PC-9 (cell line): ENCODE results near the gene KCNIP1. TPM values are rescaled to one million over a fixed set of nuclear protein-coding genes. Genes with fewer than 3 reads are reported as not detected.

ENCODE experiments used
- BruUV-seq: library from RNA; stranded (reverse); fragments of 400-500 nt; replicated peaks from 2 replicates; lab custom pipeline; 2021; lab: Mats Ljungman, UMichigan
- CTCF ChIA-PET: fragments of 300-600 bp; sonication (Branson Sonifier 250); formaldehyde crosslinking; loops from one replicate; lab custom pipeline; 2022; ENCODE audit warnings: antibody characterized with exemption; lab: Charles Lee
- POLR2A ChIA-PET: fragments of 300-600 bp; sonication (Branson Sonifier 250); formaldehyde crosslinking; loops from one replicate; lab custom pipeline; 2022; ENCODE audit warnings: antibody characterized with exemption; ENCODE audit not compliant: unreplicated experiment; lab: Charles Lee
- DNase-seq, 2 experiments: peaks; one replicate each; pipeline versions ENCODE4 v3.0.0 to v3.0.0-alpha.2; 2015 to 2022; ENCODE audit warnings: mixed read lengths in 1 of 2
- H2AFZ ChIP-seq: fragments of 200-600 bp; sonication (generic); 2 replicates; pipeline ENCODE4 v1.8.1; 2017; ENCODE audit warnings: antibody characterized with exemption
- H3F3A ChIP-seq: fragments of 200-600 bp; sonication (generic); 2 replicates; pipeline ENCODE4 v1.8.1; 2017; ENCODE audit warnings: antibody characterized with exemption, mild to moderate bottlenecking, low read depth; ENCODE audit not compliant: insufficient read depth
- H3K27ac ChIP-seq: fragments of 200-600 bp; sonication (generic); 2 replicates; pipeline ENCODE4 v1.6.1; 2016; ENCODE audit warnings: mixed run types
- H3K27me3 ChIP-seq: fragments of 200-600 bp; sonication (generic); 2 replicates; pipeline ENCODE4 v1.6.1; 2016; ENCODE audit warnings: low read depth, mixed run types; ENCODE audit not compliant: insufficient read depth
- H3K36me3 ChIP-seq: fragments of 200-600 bp; sonication (generic); 2 replicates; pipeline ENCODE4 v1.6.1; 2016; ENCODE audit warnings: low read depth, mixed run types
- H3K4me1 ChIP-seq: fragments of 200-600 bp; sonication (generic); replicated peaks from 2 replicates; pipeline ENCODE4 v1.6.1; 2016; ENCODE audit warnings: mixed run types; ENCODE audit not compliant: insufficient read depth
- H3K4me2 ChIP-seq: fragments of 200-600 bp; sonication (generic); 2 replicates; pipeline ENCODE4 v1.6.1; 2017; ENCODE audit warnings: mixed run types
- H3K4me3 ChIP-seq: fragments of 200-600 bp; sonication (generic); 2 replicates; pipeline ENCODE4 v1.6.1; 2016; ENCODE audit warnings: mixed run types
- H3K79me2 ChIP-seq: fragments of 200-600 bp; sonication (generic); 2 replicates; pipeline ENCODE4 v1.6.1; 2017; ENCODE audit warnings: low read depth, mixed run types
- H3K9me2 ChIP-seq: fragments of 200-600 bp; sonication (generic); 2 replicates; pipeline ENCODE4 v1.8.1; 2017; ENCODE audit warnings: mild to moderate bottlenecking; ENCODE audit not compliant: insufficient read depth
- H3K9me3 ChIP-seq: fragments of 200-600 bp; sonication (generic); 2 replicates; pipeline ENCODE4 v1.8.1; 2016; ENCODE audit warnings: low read depth; ENCODE audit not compliant: insufficient read depth
- H4K20me1 ChIP-seq: fragments of 200-600 bp; sonication (generic); 2 replicates; pipeline ENCODE4 v1.8.1; 2017; ENCODE audit not compliant: insufficient read depth
- EZH2 ChIP-seq: fragments of 200-600 bp; sonication (generic); IDR thresholded peaks from 2 replicates; pipeline ENCODE4 v1.8.0; 2017; ENCODE audit warnings: antibody characterized with exemption, low read depth
- intact Hi-C: fragments of 100-400 bp; cut with micrococcal nuclease; formaldehyde crosslinking; loops from one replicate; pipeline ENCODE4 v1.10.0; 2022; ENCODE audit not compliant: unreplicated experiment
- total RNA-seq: library from RNA; stranded (reverse); gene quantifications from 2 replicates; pipeline ENCODE4 v1.2.3, GENCODE V29; 2021
- TF ChIP-seq, protein P1 (sequence below): fragments of 200-600 bp; sonication (generic); conservative IDR thresholded peaks from 2 replicates; pipeline ENCODE4 v1.6.1; 2017; ENCODE audit warnings: mixed run types, antibody characterized with exemption, mild to moderate bottlenecking, moderate library complexity

KCNIP1 gene
- total RNA-seq, 1 experiment from 2014 or later = not detected

DNA sequence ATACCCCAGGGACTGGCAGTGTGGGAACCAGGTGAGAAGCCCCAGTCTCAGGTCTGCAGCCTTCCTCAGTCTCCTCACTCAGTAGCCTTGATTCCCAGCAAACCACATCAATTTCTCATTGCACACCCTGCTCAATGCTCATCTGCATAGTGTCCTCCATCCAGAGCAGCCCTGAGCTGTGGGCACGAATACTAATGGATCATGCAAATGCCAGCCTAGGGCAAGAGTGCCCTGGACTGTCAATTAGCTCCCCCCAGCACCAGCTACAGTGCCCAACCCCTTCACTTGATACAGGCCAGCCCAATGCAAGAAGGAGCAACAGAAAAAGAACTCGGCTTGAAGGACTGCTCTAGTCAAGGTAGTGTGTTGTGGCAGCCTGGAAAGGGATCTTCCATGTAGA is 9.8 kb upstream of the KCNIP1 start:
- intact Hi-C loops = no loop called here
- Histone ChIP-seq H3K9me3 (no peaks in the 10 kb centered on the region), H3K4me2 (no peak overlapping the region), H3K4me3 (no peak overlapping the region), H3K4me1 (peaks cover 18% of the 10 kb centered on the region), H3F3A (peaks cover 7% of the 10 kb centered on the region; the same call in 1 of the 2 replicates), H3K9me2 (no peaks in the 10 kb centered on the region), H2AFZ (no peak overlapping the region), H3K79me2 (no peaks in the 10 kb centered on the region), H3K27ac (no peak overlapping the region), H3K27me3 (peaks cover 11% of the 10 kb centered on the region; the same call in 1 of the 2 replicates), H4K20me1 (no peaks in the 10 kb centered on the region), H3K36me3 (no peaks in the 10 kb centered on the region)
- no peak for DNase-seq
- TF ChIP-seq, protein P1, sequence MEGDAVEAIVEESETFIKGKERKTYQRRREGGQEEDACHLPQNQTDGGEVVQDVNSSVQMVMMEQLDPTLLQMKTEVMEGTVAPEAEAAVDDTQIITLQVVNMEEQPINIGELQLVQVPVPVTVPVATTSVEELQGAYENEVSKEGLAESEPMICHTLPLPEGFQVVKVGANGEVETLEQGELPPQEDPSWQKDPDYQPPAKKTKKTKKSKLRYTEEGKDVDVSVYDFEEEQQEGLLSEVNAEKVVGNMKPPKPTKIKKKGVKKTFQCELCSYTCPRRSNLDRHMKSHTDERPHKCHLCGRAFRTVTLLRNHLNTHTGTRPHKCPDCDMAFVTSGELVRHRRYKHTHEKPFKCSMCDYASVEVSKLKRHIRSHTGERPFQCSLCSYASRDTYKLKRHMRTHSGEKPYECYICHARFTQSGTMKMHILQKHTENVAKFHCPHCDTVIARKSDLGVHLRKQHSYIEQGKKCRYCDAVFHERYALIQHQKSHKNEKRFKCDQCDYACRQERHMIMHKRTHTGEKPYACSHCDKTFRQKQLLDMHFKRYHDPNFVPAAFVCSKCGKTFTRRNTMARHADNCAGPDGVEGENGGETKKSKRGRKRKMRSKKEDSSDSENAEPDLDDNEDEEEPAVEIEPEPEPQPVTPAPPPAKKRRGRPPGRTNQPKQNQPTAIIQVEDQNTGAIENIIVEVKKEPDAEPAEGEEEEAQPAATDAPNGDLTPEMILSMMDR = no peak
- TF ChIP-seq EZH2 = no peak
- BruUV-seq = no TSS peak
- CTCF ChIA-PET = no interaction called here
- POLR2A ChIA-PET = no interaction called here

DNA sequence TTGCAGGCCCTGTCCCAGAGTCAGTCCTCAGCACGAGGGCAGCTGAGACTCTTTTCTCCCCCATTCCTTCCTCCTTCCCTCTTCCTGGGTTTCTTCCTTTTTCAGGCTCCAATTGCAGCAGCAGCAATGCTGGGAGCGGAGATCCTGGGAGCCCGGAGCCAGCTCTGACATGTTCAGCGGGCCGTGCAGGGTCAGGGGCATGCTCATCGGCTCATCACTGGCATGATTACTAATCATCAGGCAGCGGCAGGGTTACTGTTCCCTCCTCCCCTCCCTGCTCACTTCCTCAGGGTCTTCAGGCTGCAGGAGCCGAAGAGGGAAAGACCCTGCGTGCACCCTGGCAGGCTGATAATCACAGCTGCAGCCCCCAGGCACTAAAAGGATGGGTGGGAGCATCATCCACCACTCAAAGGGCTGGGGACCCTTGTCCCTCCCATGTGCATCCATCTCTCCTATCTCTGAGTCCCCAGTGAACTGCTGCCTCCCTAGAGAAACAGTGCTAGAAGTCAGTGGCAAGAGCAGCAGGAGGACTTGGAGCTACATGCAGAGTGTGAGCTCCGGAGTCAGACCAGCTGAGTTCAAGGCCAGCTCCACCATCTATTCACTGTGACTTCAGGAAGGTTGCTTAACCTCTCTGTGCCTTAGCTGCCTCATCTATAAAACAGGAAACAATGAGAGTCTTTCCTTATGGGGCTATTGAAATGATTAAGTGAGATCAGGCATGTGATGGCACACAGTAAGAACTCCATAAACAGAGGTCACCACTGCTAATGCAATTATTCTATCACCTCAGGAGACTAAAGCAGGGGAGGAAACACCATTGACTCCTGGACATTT is 7.8 kb upstream of the KCNIP1 start:
- TF ChIP-seq, protein P1 = no peak
- no peak for TF ChIP-seq EZH2
- Histone ChIP-seq H3K27ac (no peak overlapping the region), H3K9me3 (no peaks in the 10 kb centered on the region), H4K20me1 (no peaks in the 10 kb centered on the region), H2AFZ (no peak overlapping the region), H3K4me1 (peaks cover 8% of the 10 kb centered on the region), H3F3A (peaks cover 1% of the 10 kb centered on the region; the same call in 1 of the 2 replicates), H3K9me2 (no peaks in the 10 kb centered on the region), H3K27me3 (peaks cover 11% of the 10 kb centered on the region; the same call in 1 of the 2 replicates), H3K4me2 (no peak overlapping the region), H3K79me2 (no peaks in the 10 kb centered on the region), H3K4me3 (no peak overlapping the region), H3K36me3 (no peaks in the 10 kb centered on the region)
- ChIA-PET POLR2A (no interaction called here), CTCF (no interaction called here)
- intact Hi-C loops = no loop called here
- BruUV-seq = no TSS peak
- DNase-seq = no peak

DNA sequence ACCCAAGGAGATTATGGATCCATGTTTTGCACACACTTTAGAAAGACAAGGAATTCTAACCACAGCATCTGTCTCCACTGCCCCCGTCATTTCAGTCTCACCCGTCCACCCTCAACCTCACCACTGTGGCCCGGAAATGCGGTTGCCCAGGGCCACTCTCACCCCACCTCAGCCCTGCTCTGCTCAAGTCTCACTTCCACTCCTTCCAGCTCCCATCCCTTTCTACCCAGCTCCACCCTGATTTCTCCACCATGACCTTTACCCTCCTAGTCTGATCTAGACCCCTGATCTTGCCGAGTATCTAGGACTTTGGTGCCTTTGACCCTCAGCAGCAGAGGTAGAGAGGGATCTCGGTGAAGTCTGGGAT is 7.2 kb upstream of the KCNIP1 start:
- H4K20me1 ChIP-seq = no peaks in the 10 kb centered on the region
- DNase-seq = no peak
- no peak overlapping the region for H2AFZ ChIP-seq
- H3K9me3 ChIP-seq = no peaks in the 10 kb centered on the region
- H3K4me3 ChIP-seq = no peak overlapping the region
- POLR2A ChIA-PET = no interaction called here
- H3K79me2 ChIP-seq = no peaks in the 10 kb centered on the region
- peaks cover 2% of the 10 kb centered on the region for H3K4me1 ChIP-seq
- H3K36me3 ChIP-seq = no peaks in the 10 kb centered on the region
- no TSS peak for BruUV-seq
- H3F3A ChIP-seq = no peaks in the 10 kb centered on the region
- intact Hi-C loops = no loop called here
- H3K4me2 ChIP-seq = no peak overlapping the region
- CTCF ChIA-PET = no interaction called here
- H3K9me2 ChIP-seq = no peaks in the 10 kb centered on the region
- peaks cover 11% of the 10 kb centered on the region; the same call in 1 of the 2 replicates for H3K27me3 ChIP-seq
- H3K27ac ChIP-seq = no peak overlapping the region
- no peak for TF ChIP-seq EZH2
- TF ChIP-seq, protein P1 = no peak
